ENCODE results near the gene ARHGAP45.
"Not testable (repeated sequence)": the region's sequence is repeated elsewhere in the genome, so short reads cannot be mapped to it uniquely, and the experiment has no call there.

Gene ARHGAP45

DNA sequence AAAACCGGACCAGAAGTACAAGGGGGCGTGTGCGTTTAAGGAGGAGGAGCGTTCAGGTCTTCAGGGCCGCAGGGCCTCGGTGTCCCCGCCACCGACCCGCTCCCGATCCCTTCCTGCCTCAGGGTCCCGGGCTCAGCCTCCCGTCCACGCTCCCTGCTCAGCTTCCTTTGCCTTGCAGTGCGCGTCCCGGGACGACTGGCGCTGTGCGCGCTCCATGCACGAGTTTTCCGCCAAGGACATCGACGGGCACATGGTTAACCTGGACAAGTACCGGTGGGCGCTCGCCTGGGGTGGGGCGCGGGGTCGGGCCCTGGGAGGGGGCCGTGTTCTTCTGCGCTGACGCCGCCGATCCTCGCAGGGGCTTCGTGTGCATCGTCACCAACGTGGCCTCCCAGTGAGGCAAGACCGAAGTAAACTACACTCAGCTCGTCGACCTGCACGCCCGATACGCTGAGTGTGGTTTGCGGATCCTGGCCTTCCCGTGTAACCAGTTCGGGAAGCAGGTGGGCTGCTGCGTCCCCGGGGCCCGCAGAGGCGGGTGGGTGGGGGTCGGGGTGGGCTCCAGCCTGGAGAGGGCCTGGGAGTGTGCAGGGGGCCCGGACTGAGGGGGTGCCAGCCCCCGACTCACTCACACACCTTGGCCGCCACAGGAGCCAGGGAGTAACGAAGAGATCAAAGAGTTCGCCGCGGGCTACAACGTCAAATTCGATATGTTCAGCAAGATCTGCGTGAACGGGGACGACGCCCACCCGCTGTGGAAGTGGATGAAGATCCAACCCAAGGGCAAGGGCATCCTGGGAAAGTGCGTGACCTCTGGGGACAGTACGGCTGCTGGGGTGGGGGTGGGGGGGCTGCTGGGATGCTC lies 38.3 kb downstream of the ARHGAP45 start:
- no peak for DNase-seq

DNA sequence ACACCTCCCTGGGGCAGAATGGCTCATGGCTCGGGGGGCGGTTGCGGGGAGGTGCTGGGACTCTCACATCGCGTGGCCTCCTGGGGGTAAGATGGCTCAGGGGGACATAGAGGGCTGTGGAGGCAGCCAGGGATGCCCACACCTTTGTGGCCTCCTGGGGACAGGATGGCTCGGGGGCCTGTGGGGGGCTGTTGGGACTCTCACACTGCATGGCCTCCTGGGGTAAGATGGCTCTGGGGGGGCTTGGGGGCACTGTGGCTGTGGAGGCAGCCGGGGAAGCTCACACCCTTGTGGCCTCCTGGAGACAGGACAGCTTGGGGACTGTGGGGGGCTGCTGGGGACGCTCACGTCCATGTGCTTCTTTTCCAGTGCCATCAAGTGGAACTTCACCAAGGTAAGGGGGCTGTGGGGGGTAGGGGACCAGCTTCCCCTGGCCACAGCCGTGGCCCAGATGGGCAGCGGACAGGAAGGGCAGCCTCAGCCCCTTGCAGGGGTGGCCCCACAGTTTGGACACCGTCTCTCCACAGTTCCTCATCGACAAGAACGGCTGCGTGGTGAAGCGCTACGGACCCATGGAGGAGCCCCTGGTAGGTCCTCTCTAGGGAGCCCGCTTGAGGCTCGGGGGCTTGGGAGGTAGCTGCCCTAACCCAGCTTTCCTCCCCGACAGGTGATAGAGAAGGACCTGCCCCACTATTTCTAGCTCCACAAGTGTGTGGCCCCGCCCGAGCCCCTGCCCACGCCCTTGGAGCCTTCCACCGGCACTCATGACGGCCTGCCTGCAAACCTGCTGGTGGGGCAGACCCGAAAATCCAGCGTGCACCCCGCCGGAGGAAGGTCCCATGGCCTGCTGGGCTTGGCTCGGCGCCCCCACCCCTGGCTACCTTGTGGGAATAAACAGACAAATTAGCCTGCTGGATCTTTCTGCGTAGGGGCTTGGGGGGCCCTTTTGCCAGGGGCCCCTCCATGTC lies 39.2 kb downstream of the ARHGAP45 start:
- DNase-seq: no peak

DNA sequence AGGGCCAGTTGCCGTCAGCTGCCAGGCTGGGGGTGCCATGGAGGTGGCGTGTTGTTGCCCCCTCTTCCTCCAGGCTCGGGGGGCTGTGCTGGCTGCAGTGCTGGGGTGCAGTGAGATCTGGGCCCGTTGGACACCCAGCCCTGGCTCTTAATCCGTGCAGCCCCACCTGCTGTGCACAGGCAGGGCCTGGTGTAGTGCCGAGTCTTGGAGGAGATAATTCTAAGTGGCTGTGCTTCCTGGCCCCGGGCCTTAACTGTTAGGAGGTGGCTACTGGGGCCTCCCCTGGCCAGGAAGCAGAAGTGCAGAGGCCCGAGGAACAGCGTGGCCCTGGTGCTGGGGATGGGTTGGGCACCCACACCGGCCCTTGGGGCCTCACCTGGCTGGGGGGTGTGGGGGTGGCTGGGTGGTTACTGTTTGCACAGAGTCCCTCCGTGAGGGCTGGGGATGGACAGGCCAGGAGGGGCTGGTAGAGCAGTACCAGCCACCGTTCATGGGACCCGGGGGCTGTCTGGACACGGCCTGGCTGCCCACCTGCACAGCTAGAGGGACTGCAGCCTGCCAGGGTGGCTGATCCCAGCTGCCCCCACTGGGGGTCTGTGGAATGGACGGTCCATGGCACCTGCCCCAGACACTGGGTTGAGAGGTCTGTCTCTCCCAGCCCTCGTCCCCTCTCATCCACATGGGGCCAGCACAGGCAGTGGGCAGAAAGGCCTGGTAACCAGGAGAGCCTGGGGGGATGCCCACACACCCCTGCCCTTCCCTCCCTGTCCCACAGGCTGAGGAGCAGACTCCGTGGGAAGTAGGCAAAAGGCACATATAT lies 40.1 kb downstream of the ARHGAP45 start:
- DNase-seq: no peak

DNA sequence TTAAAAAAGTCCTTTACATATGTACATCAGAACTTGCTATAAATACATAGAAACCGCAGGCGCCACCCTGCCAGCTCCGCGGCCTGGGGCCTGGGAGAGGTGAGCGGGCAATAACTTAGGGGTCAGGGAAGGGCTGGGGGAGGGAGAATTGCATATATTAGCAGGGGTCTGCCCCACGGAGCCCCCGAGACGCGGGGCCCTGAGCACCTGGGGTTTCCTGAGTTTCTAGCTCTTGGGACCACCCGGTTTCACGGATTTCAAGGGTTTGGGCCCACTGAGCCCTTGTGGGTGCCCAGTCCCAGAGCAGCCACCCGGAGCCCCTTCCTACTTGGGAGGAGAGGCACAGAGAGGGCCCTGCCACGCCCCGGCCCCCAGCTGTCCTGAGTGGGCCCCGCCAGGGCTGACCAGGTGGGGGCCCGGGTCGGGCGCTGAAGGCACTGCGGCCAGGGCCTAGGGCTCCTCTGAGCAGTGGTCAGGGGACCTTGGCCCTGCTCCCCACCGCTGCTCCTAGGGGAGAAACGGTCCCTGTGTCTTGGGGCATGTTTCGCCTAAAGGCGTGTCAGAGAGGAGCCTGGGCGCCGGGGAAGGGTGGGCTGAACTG lies 40.8 kb downstream of the ARHGAP45 start:
- DNase-seq: no peak

DNA sequence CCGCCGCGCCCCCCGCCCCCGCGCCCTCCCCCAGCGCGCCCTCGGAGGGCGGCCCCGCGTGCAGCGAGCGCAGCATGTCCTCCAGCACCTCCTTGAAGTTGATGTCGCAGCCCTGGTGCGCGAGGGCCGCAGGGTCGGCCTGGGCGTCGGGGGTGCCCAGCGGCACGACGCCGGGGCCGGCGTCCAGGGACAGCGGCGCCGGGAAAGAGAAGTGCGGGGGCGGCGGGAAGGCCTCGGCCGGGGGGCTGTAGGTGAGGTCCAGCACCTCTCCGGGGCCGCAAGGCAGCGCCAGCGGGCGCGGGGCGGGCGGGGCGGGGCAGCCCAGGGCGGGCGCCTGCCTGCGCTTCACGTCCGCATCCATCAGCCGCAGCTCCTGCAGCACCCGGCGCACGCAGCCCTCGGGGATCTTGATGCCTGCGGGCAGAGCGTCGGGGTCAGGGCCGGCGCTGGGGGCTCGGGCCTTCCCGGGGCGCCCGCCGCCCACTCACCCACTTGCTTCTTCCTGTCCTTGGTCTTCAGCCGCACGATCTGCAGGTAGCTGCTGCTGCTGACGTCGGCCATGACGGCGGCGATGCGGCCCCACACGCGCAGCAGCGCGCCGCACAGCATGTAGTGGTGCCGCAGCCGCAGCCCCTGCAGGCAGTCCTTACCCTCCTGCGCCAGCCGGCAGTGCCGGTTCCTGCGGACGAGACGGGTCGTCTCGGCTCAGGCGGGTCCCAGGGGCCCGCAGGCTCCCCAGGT lies 41.5 kb downstream of the ARHGAP45 start:
- no peak for DNase-seq

DNA sequence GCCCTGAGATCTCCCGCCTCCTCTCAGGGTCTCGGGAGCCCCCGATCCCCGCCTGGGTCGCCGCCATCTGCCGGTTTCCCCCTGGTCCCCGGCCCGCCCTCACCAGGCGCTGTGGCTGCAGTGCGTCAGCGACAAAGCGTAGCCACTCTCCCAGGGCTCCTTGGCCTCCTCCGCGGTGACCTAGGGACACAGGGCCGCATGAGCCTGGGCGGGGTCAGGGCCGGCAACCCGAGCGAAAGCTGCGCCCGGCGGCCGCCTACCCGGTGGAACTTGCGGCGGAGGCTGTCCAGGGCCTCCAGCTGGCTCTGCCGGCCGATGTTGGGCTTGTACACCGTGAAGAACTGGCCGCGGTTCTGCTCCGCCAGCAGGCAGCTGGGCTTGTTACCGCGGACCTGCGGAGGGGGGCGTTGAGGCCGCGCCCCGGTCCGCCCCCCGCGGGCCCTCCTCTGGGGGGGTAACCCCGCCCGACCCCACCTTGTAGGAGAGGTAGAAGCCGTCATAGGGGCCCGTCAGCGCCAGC lies 42.1 kb downstream of the ARHGAP45 start:
- no peak for DNase-seq

DNA sequence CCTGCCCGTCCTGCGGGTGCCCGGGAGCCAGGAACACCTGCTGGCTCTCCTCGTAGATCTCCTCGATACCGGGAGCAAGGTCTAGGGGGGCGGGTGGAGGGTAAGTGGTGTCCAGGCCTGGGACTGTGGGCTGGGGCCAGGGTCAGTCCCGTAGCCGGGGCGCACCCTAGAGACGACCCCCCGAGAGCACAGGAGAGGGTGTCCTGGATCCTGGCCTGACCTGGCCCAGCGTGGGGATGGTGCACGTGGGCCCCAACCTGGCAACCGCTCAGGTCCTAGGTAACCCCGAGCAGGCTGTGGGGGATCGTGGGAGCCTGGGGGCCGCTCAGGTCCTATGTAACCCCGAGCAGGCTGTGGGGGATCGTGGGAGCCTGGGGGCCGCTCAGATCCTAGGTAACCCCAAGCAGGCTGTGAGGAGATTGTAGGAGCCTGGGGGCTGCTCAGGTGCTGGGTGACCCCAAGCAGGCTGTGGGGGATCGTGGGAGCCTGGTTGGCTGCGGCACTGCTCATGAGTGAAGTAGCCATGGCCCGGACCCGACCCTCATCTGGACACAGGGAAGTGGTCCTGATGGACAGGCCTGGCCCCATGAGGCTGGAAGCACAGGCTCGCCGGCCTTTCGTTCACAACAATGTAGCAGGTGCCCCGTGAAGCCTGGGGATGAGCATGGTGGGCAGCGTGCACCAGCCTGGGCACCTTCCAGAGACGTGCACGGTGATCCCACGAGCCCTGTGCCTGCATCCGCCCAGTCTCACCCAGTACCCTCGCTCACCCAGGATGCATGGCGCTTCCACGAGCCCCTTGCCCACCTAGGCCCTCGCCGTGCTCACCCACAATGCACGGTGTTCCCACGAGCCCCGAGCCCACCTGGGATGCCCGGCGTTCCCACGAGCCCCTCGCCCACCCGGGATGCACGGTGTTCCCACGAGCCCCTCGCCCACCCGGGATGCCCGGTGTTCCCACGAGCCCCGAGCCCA lies 43.0 kb downstream of the ARHGAP45 start:
- no peak for DNase-seq

DNA sequence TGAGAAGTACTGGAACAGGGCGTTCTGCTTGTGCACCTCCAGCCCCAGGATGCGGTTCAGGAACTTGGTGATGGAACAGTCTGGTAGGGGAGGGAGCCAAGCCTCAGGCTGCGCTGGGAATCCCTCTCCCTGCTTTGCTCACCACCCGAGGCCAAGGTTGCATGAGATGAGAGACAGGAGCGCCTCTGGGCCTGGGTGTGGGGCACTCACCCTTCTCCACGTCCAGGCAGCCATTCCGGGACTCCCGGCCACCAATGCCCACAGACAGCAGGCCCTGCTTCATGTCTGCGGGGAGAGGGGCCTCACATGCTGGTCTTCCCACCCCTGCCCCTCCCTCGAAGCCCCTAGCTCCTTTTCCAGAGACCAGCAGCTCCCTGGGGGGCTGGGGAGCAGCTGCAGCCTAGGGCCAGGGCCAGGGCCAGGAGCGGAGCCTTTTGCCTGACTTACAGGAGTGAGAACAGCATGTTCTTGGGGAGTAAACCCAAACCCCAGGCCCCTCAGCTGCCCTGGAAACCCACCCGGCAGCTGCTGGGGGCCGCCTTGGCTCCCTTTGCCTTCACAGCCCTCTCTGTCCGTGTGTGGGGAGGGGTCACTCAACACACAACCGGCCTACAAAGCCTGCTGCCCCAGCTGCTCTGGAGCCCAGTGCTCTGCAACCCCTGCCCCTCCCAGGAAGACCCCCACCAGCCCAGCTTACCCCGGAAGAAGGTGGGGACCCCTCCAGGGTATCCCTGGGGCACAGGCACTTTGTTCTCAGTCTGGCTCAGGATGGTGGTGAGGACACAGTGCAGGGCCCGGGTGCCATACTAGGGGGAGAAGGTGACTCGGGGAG lies 44.1 kb downstream of the ARHGAP45 start:
- DNase-seq: no peak

DNA sequence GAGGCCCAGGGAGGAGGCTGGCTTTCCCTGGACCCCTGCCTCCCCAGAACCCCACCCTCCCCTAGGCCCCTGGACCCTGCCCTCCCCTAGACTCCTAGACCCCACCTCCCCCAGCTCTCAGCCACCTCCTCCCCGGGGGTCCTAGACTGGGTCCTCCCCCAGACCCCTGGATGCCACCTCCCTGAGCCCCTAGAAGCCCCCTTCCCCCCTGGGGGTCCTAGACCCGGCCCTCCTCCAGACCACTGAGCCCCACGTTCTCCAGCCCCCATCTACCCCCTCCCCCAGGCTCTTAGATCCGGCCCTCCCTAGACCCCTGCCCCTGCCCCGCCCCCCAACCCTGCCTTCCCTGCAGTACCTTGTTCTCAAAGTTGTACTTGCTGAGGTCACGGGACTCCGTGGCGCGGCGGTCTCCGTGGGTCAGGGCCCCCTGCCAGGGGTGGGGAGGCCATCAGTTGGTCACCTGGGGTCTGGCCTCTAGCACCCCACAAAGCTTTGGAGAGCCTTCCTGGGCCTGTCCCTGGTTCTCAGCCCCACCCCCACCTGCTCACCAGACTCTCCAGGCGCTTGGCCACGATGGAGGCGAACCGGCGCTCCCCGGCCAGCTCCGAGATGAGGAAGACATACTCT lies 44.8 kb downstream of the ARHGAP45 start:
- no peak for DNase-seq

DNA sequence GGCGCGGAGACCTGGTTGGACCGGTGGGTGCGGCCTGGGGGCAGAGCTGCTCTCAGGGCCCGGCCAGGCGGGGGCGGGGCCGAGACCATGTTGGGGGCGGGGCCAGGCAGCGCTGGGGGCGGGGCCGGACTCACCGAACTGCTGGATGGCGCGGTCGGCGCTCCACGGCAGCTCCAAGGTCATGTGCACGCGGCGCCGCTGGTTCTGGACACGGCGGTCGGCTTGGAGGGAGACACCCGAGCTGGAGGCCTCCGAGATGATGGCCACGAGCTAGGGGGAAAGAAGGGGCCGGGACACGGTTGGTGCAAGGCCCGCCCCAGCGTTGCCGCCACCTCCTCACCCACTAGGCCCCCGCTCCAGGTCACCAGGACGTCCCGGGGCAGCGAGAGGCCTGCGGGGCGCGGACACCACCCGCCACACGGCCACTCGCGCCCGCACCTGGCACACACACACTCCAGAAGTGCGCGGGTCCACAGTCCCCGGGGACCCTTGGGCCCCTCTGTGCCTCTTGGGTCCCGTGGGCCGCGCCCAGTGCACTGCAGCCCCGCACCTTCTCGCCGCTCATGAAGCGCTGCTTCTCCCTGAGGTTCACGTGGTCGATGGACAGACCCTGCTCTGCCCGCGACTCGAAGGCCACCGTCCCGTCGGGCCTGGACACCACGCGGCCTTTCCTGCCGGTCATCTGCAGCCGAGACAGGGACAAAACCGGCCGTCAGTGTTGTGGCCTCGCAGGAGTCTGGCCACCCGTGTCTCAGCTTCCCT lies 45.5 kb downstream of the ARHGAP45 start:
- no peak for DNase-seq

DNA sequence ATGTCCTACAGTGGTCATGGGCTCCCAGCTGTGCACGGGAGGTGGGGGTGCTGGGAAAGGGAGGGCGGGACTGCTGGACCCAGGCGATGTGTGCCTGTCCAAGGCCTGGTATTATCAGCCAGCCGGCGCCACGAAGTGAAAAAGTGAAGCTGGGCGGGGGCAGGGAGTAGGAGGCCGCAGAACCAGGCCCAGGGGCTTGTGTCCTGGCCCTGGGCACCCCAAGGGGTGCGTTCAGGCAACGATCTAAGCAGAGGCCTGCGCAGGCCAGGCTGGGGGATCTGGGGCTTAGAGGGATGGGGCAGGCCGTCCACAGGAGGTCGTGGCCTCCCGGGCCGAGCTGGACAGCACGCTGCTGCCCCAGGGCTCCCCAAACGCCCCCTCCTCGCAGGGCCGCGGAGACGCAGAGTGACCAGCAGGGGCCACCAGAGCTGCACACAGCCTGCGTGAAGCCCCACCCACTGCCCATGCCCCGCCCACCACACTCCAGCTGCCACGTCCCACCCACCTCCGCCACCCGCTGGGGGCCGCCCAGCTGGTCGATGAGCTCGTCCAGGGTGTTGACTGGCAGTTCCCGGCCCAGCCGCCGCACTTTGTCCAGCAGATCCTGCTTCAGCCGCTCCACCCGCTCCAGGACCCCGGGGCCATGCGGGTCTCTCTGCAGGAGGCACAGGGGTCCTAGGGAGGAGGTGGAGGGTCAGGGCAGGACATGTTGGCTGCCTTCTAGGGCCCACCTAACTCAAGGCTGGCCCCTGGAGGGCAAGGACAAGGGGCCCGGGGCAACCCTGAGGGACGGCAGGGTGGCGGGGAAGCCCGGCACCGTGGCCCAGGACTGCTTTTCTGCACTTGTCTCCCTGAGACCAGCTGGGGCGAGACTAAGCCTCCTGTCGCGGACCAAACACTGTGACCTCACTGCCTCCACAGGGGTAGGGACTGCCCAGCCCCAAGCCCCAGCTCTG lies 46.3 kb downstream of the ARHGAP45 start:
- DNase-seq: peak; percentile 80 to 84

DNA sequence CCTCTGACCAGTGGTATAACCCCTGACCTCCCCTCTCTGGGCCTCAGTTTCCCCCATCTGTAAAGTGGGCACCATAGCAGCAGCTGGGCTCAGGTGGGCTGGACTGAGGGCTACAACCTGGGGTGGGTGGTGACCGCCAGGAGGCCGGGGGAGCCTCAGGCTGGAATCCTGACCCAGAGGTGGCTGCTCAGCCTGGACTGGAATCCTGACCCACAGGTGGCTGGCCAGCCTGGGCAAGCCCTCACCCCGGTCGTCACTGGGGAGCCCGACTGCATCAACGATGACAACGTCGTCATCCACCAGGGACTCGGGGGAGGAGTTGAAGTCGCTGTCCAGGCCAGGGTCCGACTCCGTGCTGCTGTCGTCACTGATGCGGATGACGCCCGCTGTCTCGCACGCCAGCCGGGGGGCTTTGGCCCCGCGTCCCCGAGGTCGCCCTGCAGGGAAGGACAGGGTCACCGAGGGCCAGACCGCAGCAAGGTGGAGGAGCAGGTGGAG lies 47.1 kb downstream of the ARHGAP45 start:
- no peak for DNase-seq

DNA sequence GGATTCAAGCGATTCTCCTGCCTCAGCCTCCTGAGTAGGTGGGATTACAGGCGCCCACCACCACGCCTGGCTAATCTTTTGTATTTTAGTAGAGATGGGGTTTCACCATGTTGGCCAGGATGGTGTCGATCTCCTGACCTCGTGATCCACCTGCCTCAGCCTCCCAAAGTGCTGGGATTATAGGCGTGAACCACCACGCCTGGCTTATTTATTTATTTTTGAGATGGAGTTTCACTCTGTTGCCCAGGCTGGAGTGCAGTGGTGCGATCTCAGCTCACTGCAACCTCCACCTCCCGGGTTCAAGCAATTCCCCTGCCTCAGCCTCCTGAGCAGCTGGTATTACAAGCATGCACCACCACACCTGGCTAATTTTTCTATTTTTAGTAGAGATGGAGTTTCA lies 47.8 kb downstream of the ARHGAP45 start:
- DNase-seq: not testable (repeated sequence)

DNA sequence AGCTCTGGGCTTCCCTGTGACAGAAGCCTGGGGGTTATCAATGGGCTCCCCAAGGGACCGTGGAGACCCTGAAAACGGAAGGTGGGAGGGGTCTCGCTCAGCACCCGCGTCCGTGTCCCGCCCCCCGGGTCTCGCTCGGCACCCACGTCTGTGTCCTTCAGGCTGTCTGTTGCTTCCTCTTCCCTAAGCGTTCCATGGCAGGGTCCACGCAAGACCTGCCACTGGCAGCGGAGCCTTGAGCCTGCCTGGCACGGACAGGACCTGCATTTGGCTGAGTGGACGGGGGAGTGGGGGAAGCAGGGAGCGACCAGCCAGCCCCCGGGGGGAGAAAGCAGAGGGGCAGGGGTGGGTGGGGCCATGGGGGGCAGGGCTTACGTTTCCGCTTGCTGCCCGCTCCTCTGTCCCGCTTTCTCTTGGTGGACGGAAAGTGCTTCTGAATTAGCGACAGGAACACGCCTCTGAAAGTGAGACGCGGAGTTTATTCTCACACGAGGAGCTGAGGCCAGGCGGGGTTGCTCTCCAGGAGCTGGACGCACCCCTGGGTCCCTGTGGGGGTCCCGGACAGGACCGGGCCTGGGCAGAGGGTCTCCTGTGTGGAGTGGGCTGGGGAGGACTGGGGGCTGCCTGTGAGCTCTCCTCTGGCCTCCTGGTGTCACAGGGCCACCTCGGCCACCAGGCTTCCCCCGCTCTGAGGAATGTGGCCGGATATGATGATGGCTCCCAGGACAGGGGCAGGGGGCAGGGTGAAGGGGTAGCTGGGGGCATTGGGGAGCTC lies 48.9 kb downstream of the ARHGAP45 start:
- DNase-seq: no peak

DNA sequence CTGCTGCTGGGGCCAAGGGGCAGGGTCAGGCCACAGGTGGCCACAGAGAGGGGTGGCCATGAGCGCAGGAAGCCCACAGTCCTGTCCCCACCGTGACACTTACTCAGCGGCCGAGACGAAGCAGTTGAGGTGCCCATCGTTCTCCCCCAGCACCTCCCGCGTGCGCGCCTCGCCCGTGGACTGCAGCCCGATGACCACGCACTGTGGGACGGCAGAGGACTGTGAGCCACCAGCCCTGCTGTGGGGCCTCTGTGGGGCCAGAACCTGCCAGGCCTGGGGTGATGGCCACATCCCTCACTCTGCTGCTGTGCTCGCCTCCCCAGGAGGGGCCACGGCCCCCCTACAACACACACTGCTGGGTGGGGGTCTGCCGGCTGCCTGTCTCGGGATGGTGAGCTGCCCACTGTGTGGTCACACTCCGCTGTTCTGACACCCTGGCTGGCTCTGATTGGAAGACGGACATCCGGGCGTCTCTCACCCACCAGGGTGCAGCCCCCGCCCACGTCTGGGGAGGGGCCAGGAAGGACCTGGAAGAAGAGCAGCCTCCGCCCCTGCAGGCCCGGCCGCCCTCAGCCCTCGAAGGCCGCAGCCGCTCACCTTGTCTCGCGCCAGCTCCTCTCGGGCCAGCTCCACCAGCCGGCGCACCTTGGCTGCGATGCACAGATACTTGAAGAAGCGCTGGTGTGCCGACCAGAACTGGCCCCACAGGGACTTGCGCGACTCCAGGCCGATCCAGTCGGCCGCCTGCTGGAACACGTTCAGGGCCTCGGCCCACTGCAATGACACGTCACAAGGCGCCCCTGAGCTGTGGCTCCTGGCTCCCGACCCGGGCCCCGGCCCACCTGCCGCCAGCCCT lies 50.0 kb downstream of the ARHGAP45 start:
- DNase-seq: no peak
